HG03280 (cell line): ENCODE measurements around the gene NT5M.
A peak's percentile ranks its signal among the peaks of the same experiment; 100 is the strongest.
"Not testable (repeated sequence)": the region's sequence is repeated elsewhere in the genome, so short reads cannot be mapped to it uniquely, and the experiment has no call there.

Experiments used
- ATAC-seq: cut with Tn5 transposase; IDR thresholded peaks from one replicate; pipeline ENCODE4 v1.9.1; 2021; ENCODE audit warnings: mild to moderate bottlenecking, moderate library complexity; ENCODE audit not compliant: unreplicated experiment

The NT5M gene

GRCh38 chr17:17300624-17301568 is 2.3 kb upstream of the NT5M start:
- ATAC-seq = no peak

GRCh38 chr17:17301659-17302058 is 1.5 kb upstream of the NT5M start:
- ATAC-seq = not testable (repeated sequence)

DNA sequence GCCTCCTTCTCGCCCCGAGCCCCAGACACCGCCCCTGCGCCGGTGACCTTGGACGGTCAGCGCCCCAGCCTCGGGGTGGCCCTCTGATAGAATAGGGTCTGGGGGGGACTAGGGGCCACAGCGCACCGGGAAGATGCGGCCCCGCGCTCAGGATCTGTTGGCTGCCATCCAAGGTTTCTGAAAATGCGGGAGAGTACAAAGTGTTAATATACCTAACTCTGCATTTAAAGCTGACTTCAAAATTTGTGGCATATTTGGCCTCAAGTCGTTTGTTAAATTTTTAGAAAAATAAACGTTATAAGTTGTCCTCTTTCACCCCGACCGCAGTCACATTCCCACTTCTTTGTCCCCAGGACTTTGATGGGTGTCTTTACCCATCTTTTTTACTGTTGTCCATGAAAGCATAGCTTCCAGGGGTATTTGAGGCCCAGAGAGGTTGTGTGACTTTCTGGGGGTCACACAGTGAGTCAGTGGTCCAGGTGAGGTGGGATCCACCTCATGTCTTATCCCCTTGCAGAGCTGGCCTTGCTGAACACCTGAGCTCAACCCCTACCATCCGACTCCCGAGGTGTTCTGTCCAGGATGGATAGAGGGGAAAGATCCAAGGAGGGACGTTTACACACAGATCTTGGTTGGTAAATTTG is 796 bp downstream of the NT5M start:
- ATAC-seq = no peak

GRCh38 chr17:17304521-17304985 is 1.4 kb downstream of the NT5M start:
- no peak for ATAC-seq

DNA sequence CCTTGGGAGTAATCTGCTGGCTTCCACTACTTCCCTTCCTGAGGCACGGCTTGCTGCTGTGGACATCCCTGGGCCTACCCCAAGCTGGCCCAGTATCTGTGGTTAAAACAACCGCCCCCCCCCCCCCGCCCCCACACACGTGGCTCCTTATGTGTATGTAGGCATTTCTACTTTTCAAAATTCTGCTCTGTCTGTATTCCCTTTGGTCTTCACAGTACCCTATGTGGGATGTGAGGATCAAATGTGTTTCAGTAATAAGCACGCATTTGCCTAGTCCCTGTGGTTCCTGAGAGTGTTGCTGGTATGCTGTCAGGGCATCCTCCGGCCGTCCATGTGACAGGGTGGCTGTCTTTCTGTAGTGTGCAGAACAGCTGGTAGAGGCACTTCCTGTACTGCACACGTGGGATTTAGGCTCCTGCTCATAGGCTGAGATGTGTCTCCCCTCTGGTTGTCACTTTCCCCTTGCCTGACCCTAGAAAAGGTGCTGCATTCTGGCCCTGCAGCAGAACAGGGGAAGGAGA is 2.2 kb downstream of the NT5M start:
- peak; percentile 69 for ATAC-seq

GRCh38 chr17:17309356-17309755 is 6.2 kb downstream of the NT5M start:
- no peak for ATAC-seq

GRCh38 chr17:17313350-17313991 is 10.3 kb downstream of the NT5M start:
- ATAC-seq = no peak

DNA sequence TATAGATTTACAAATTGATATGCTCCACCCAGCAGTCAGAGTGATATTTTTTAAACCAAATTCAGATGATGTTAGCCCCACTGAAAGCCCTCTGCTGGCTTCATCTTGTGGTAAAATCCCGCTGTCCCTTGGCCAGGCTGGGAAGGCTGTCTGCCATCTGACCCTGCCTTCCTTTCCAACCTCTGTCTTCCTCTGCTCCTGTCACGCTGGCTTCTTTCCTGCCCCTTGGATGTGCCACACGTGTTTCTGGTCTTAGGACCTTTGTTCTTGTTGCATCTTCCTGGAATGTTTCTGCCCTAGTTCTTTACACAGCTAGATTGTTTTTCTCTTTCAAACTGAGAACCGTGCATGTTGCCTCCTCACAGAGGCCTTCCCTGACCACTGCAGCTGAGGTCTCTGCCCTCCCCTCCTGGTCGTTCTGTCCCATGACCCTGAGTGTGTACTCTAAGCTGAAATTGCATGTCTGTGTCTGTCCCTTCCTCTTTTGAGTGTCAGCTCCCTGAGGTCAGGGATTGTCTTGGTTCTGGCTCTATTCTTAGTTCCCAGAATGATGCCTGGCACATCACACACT is 11.4 kb downstream of the NT5M start:
- ATAC-seq = no peak

DNA sequence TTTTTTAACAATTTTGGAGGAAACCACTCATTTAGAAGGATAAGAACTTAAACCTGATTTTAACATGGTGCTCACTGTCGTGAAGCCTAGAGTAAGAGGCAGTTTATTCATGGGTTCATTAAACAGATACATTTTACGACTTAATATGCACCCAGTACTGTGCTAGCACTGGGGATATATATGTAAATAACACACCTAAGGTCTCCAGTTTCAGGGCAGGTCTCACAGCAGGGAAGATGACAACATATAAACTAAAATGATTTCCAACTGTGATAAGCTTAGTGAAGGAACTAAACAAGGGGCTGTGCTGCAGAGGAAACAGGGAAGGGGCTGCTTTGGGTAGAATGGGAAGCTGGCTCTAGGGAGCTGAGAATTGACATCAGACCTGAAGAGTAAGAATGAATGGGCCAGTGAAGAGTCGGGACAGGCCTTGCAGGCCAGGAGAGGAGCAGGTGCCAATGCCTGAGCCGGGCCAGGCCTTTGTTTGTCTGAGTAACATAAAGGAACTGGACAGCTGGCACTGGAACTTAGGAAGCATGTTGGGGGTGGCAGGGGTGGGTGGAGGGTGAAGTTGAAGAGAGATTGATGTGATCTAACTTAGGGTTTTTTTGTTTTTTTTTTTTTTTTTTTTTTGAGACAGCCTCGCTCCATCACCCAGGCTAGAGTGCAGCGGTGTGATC is 12.1 kb downstream of the NT5M start:
- no peak for ATAC-seq

DNA sequence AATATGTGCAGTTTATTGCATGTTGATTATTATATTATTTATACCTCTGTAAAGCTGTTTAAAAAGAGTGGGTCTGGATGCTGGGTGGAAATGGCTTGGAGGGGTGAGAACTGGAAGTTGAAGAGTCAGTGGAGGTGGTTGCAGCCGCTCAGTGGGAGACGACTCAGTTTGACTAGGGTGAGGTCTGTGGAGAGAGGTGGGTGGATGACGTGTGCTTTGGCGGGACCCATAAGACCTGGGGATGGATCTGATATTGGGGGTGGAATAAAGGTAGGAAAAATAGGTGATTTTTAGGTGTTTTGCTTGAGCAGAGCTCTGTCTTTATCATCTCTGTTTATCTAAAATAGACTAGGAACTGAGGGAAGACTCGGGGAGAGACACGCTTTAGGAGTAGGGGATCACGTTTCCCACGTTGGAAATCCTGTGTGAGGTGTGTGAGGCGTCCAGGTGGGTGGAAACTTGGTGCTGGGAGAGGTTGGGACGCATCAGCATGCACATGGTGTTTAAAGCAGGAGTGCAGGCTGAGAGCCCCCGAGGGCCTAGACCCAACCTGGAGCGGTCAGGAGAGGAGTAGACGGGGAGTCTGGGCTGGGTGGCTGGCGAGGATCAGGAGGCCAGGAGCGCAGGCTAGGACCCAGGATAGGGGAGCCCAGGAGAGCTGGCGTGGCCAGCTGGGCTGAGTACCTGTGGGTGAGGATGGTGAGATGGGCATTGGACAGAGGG is 17.2 kb downstream of the NT5M start:
- no peak for ATAC-seq

GRCh38 chr17:17320911-17321220 is 17.7 kb downstream of the NT5M start:
- no peak for ATAC-seq

GRCh38 chr17:17321356-17322025 is 18.3 kb downstream of the NT5M start:
- no peak for ATAC-seq

- no peak for ATAC-seq
Observed at GRCh38 chr17:17322516-17323510, 19.6 kb downstream of the NT5M start.

DNA sequence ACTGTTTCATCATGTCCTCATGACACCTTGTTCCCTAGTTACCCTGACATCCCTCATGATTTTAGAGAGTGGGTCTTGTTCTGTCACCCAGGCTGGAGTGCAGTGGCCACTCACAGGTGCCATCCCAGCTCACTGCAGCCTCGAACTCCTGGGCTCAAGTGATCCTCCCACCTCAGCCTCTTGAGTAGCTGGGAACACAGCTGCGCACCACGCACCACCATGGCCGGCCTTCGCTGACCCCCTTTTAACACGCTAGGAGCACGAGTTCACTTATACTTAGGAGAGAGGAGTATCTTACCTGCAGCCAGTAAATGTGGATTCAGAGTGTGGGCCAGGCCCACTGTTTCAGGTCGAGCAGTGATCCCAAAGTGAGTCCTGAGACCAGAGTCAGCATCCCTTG is 21.4 kb downstream of the NT5M start:
- no peak for ATAC-seq

DNA sequence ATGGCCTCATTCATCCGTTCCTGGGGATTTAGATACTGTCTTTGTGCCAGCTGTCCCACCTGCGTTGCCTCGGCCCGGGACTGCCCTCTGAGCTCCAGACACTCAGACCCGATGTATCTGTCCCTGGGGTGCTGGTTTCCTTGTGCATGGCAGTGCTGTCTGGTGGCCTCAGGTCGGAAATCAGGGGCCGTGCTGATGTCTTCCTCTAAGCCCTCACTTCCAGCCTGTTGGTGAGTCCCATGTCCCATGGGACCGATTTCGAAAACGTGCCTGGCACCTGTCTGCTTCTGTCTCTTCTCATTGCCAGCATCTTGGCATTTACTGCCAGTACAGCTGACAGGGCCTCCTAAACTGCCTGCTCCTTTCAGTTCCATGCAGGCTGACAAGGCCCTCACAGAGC is 22.1 kb downstream of the NT5M start:
- ATAC-seq = no peak

GRCh38 chr17:17325816-17326215 is 22.6 kb downstream of the NT5M start:
- no peak for ATAC-seq

DNA sequence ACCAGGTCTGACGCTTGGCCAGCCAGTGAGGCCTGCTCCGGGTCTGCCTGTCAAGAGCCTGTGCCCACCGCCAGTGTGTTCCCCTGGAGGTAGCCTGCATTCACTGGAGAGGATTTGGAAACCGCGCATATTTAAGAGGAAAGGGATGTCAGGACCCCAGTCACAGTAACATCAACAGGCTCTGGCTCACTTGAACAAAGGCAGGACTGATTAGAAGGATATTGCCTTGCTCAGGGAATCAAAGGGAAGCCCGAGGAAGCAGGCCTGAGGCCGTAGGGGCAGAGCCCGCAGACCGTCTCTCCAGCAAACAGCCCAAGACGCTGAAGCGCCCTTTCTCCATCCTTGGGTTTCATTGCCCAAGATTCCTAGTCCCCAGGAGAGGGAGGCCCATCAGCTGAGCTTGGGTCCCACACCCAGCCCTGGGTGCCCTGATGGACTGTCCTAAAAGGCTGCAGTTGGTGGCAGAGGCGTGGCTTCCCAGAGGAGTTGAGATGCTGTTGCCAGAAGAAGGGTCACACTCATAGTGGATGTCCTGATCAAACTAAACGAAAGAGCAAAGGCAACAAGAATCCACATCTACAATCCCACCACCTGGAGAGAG is 23.2 kb downstream of the NT5M start:
- ATAC-seq = no peak

GRCh38 chr17:17328251-17328650 is 25.1 kb downstream of the NT5M start:
- ATAC-seq = no peak
